ENCODE results near the gene TMEM223. TPM values are rescaled to one million over a fixed set of nuclear protein-coding genes. Genes with fewer than 3 reads are reported as not detected.
"Not testable (repeated sequence)": the region's sequence is repeated elsewhere in the genome, so short reads cannot be mapped to it uniquely, and the experiment has no call there.

Gene TMEM223, protein sequence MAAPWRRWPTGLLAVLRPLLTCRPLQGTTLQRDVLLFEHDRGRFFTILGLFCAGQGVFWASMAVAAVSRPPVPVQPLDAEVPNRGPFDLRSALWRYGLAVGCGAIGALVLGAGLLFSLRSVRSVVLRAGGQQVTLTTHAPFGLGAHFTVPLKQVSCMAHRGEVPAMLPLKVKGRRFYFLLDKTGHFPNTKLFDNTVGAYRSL
- polyA plus RNA-seq (ENCODE audit: insufficient read length in 3 of 3) = 10 to 100 TPM; 21.8 to 30.6 (median 29.2) TPM
- long read RNA-seq, donor 1, transcript TMEM223-201 (2 exons, 1,288 nt) = major isoform, 13 of 118 reads
- long read RNA-seq, donor 1, partial matches to known transcripts = 49 of 118 reads
- long read RNA-seq, donor 1, other reads (novel, unspliced or antisense) = 55 of 118 reads
- long read RNA-seq, donor 2, transcript TMEM223-201 (2 exons, 1,288 nt) = major isoform, 12 of 104 reads
- long read RNA-seq, donor 2, partial matches to known transcripts = 49 of 104 reads
- long read RNA-seq, donor 2, other reads (novel, unspliced or antisense) = 43 of 104 reads
- long read RNA-seq, donor 3, transcript TMEM223-201 (2 exons, 1,288 nt) = major isoform, 34 of 203 reads
- long read RNA-seq, donor 3, partial matches to known transcripts = 163 of 203 reads
- long read RNA-seq, donor 3, other reads (novel, unspliced or antisense) = 5 of 203 reads
- long read RNA-seq, donor 4, transcript TMEM223-201 (2 exons, 1,288 nt) = major isoform, 19 of 22 reads
- long read RNA-seq, donor 4, partial matches to known transcripts = 0 of 22 reads
- long read RNA-seq, donor 4, other reads (novel, unspliced or antisense) = 0 of 22 reads
- long read RNA-seq, donor 5 = 0 reads
- long read RNA-seq, donor 6, transcript TMEM223-201 (2 exons, 1,288 nt) = major isoform, 13 of 113 reads
- long read RNA-seq, donor 6, partial matches to known transcripts = 47 of 113 reads
- long read RNA-seq, donor 6, other reads (novel, unspliced or antisense) = 51 of 113 reads
- long read RNA-seq, donor 7, transcript TMEM223-201 (2 exons, 1,288 nt) = major isoform, 43 of 185 reads
- long read RNA-seq, donor 7, partial matches to known transcripts = 56 of 185 reads
- long read RNA-seq, donor 7, other reads (novel, unspliced or antisense) = 84 of 185 reads
- long read RNA-seq, donor 8, transcript TMEM223-201 (2 exons, 1,288 nt) = major isoform, 43 of 217 reads
- long read RNA-seq, donor 8, partial matches to known transcripts = 74 of 217 reads
- long read RNA-seq, donor 8, other reads (novel, unspliced or antisense) = 98 of 217 reads
- long read RNA-seq, donor 9, transcript TMEM223-201 (2 exons, 1,288 nt) = major isoform, 19 of 122 reads
- long read RNA-seq, donor 9, partial matches to known transcripts = 33 of 122 reads
- long read RNA-seq, donor 9, other reads (novel, unspliced or antisense) = 67 of 122 reads
- long read RNA-seq, donor 10, transcript TMEM223-201 (2 exons, 1,288 nt) = major isoform, 22 of 23 reads
- long read RNA-seq, donor 10, partial matches to known transcripts = 0 of 23 reads
- long read RNA-seq, donor 10, other reads (novel, unspliced or antisense) = 0 of 23 reads
- long read RNA-seq, donor 11, transcript TMEM223-201 (2 exons, 1,288 nt) = major isoform, 20 of 20 reads
- long read RNA-seq, donor 11, partial matches to known transcripts = 0 of 20 reads
- long read RNA-seq, donor 11, other reads (novel, unspliced or antisense) = 0 of 20 reads
- long read RNA-seq, donor 12, transcript TMEM223-201 (2 exons, 1,288 nt) = major isoform, 13 of 13 reads
- long read RNA-seq, donor 12, partial matches to known transcripts = 0 of 13 reads
- long read RNA-seq, donor 12, other reads (novel, unspliced or antisense) = 0 of 13 reads
- long read RNA-seq, donor 13 = 0 reads
- long read RNA-seq, donor 14, transcript TMEM223-201 (2 exons, 1,288 nt) = major isoform, 24 of 26 reads
- long read RNA-seq, donor 14, partial matches to known transcripts = 0 of 26 reads
- long read RNA-seq, donor 14, other reads (novel, unspliced or antisense) = 0 of 26 reads
- long read RNA-seq, donor 15, transcript TMEM223-201 (2 exons, 1,288 nt) = major isoform, 10 of 12 reads
- long read RNA-seq, donor 15, partial matches to known transcripts = 0 of 12 reads
- long read RNA-seq, donor 15, other reads (novel, unspliced or antisense) = 0 of 12 reads
- long read RNA-seq, donor 16, transcript TMEM223-201 (2 exons, 1,288 nt) = major isoform, 52 of 338 reads
- long read RNA-seq, donor 16, partial matches to known transcripts = 107 of 338 reads
- long read RNA-seq, donor 16, other reads (novel, unspliced or antisense) = 177 of 338 reads

DNA sequence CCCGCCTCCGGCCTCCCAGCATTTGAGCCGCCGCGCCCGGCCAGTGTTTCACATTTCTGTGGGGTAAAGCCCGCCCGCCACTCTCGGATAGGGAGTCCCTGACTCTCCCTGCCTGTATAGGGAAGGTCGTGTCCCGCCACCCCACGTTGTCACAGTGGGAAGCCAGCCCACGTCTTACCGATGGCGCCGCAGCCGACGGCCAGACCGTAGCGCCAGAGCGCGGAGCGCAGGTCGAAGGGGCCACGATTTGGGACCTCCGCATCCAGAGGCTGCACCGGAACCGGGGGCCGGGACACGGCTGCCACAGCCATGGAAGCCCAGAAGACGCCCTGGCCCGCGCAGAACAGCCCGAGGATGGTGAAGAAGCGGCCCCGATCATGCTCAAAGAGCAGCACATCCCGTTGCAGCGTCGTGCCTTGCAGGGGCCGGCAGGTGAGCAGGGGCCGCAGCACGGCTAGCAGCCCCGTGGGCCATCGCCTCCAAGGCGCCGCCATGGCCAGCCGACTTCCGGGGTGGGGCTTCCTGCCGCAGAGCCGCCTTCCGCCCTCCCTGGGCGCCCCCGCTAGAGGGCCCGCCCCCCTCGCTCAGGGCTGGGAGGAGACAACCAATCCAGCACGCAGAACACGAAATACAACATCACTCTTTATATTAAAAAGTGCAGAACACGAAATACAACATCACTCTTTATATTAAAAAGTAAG lies at the start of gene TMEM223:
Gene TMEM223 (minus strand): TSS at position 506 of the 701 bp plus-strand sequence. CDS start 12 bp downstream, at position 494.
- peak in 8 of 11 donors; percentile 62 to 82 (median 76) for DNase-seq (ENCODE audit: extremely low read depth in 1 of 11, low read depth in 9 of 11, low spot score in 4 of 11)

DNA sequence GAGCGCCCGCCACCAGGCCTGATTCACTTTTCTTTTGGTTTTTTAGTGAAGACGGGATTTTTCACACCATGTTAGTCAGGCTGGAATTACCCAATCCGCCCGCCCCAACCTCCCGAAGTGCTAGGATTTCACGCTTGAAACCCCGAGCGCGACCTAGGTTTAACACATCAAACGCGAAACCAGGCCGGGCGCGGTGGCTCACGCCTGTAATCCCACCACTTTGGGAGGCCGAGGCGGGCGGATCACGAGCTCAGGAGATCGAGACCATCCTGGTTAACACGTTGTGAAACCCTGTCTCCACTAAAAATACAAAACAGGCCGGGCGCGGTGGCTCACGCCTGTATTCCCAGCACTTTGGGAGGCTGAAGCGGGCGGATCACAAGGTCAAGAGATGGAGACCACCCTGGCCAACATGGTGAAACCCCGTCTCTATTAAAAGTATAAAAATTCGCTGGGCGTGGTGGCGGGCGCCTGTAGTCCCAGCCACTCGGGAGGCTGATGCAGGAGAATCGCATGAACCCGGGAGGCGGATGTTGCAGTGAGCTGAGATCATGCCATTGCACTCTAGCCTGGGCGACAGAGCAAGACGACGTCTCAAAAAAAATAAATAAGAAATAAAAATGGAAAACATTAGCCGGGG lies 49.0 kb upstream of the TMEM223 start:
- DNase-seq (ENCODE audit: extremely low read depth in 1 of 11, low read depth in 9 of 11, low spot score in 4 of 11) = peak in 4 of 11 donors; percentile 43 to 67 (median 53)

DNA sequence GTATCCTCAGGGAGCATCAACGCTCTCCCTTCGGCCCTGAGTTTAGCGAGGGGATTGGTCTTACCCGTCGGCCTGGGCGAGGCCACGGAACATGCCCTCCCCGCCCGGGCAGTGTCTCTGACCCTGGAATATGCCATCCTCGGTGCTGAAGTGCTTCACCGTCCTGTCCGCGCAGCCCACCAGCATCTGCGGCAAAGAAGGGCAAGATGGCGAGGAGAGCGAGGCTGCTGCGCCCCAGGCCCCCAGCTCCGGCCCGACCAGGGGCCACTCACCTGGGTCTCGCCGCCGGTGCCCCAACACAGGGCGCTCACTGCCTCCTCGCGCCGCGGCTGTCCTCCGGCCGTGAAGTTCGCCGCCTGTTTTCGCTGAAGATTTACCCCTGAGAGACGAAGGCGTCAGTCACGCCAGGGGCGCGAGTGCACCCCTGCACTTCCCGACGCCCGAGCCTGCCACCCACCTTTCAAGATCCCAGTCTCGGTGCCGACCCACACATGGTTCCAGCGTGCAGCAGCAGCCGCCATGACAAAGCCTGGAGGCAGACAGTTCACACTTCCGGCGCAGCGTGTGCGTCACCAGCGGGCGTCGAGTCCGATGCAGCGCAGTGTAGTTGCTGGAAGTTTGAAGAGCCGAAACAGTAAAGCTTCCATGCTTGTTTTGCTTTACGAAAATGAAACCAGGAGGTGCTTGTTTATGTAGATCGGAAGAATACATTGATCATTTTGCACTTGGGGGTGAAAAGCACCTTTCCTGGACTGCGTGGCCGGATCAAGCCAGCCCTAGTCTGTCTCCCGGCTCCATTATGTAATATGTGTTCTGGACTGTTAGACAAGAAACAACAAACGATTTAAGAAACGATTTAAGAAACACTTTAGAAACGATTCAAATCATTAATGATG lies 47.5 kb upstream of the TMEM223 start, which contains the start of gene WDR74:
Gene WDR74 (minus strand): TSS at position 541 of the 896 bp plus-strand sequence. CDS start 20 bp downstream, at position 521.
- DNase-seq (ENCODE audit: extremely low read depth in 1 of 11, low read depth in 9 of 11, low spot score in 4 of 11) = peak; percentile 84 to 96 (median 92)

DNA sequence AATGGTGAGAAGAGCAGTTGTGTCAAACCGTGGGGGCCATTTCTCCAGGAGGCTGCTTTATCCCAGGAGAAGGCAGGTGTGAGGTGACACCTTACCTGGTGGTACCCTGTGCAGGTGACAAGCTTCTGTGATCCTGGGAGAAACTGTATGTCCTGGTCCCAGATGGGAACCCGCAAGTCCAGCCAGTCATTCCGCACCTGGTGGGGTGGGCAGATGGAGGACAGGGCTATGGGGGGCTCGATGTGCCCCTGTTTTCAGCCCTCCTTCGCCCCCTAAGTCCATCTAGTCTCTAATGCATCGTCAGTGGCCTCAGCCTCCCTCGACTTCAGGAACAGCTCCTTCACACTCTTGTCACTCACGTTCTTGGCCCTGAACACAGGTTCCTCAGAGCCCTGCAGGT lies 43.5 kb upstream of the TMEM223 start:
- no peak for DNase-seq (ENCODE audit: extremely low read depth in 1 of 11, low read depth in 9 of 11, low spot score in 4 of 11)

DNA sequence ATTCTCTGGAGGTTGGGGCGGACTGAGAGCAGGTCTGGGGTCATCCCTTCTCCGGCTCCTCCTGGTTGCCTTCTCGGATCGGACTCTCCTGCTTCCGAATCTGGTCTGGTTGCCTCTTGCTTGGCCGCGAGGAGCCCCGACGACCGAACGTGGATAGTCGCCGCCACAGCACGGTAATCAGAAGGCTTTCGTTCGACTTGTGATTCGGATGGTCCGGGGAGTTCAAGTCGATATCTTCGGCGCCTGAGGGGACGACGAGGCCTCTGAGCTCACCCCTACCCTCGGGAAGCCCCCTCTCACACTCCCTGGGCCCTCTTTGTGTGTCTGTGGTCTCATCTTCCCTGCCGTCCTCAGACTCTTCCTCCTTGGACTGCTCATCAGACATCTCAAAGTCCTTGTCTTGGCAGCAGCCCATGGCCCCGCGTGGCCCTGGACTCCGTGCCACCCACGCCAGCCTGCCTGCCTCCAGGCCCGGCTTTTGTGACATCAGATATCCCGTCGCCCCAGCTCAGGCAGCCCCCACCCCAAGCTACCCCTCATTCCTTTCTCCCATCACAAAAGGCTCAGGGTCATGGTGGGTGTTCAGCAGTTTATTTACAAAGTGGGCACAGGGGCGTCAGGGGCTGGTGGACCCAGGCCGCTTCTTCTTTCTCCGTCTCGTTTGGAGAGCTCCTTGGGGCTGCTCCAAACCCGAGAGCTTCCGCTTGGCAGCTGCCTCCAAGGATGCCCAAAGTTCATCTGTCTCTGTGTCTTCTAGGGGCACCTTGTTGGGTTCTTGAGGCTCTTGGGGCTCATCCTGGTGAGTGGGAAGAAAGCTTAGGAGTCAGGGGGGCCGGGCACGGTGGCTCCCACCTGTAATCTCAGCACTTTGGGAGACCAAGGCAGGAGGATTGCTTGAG lies 40.8 kb upstream of the TMEM223 start, which contains the start of gene TEX54:
Gene TEX54 (minus strand): TSS at position 506 of the 899 bp plus-strand sequence.
- DNase-seq (ENCODE audit: extremely low read depth in 1 of 11, low read depth in 9 of 11, low spot score in 4 of 11) = peak in 1 of 11 donors; percentile 11

DNA sequence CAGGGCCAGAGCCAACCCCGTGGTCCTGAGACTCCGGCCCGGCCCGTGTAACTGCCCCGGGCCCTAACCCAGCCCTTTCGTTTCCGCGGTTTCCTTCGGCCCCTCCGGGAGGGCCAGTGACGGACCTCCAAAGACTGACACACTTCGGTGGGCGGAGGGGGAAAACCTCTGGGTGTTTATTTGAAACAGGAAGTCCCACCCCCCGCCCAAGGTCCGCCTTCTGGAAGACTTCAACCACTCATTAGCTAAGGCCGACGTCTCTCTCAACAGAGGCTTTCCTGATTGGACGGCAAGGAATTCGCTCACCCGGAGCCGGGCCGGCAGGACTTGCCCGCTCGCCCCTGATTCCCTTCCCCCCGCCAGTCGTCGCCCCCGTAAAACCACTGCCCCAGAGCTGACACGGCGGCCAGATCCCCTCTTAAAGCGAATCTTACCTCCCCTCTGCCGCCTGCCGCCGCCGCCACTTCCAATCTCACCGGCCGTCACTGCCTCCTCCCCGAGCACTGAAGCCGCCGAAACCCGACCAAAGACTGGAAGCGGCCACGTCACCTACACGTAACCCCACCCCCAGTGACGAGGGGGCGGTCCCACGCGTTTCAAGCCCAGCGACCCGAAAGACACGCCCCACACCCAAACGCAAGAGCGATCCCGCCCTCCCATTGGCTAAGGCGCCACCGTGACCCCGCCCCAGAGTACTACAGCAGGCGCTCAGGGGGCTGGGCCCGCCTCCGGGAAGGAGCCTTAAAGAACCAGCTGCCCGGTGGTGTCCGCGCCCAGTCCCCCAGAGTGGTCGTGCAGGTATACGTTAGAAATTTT lies 39.9 kb upstream of the TMEM223 start, which contains the start of gene STX5:
Gene STX5 (minus strand): TSS at position 532 of the 816 bp plus-strand sequence. CDS start 808 bp downstream, outside the sequence.
- DNase-seq (ENCODE audit: extremely low read depth in 1 of 11, low read depth in 9 of 11, low spot score in 4 of 11) = peak; percentile 97 to 99 (median 98)

DNA sequence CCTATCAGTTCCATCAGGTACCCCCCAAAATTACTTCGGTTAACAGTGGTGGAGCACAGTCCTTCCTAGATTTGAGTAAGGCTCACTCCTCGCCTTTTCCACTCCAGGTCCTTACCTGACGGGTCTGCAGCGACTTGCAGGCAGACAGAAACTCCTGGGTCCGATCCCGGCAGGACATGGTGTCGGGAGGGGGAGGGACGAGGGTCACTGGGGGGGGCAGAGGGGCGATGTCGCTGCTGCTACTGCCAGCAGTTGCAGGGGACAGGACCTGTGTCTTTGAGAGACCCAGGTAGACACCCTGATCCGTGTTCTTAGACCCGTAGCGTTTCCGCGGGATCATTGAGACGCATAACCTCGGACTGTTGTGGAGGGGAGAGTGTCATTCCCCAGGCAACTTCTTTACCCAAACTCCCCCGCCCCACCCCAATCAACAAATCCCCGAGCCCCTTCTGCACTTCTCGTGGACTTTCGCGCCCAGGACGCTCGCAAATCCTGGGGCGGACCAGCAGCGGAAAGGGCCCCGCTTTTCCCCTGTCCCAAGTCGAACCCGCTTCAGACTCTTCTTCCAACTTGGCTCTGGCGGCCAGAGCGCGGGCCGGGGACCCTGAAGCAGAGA lies 39.2 kb upstream of the TMEM223 start:
- peak in 7 of 11 donors; percentile 5 to 73 (median 64) for DNase-seq (ENCODE audit: extremely low read depth in 1 of 11, low read depth in 9 of 11, low spot score in 4 of 11)

DNA sequence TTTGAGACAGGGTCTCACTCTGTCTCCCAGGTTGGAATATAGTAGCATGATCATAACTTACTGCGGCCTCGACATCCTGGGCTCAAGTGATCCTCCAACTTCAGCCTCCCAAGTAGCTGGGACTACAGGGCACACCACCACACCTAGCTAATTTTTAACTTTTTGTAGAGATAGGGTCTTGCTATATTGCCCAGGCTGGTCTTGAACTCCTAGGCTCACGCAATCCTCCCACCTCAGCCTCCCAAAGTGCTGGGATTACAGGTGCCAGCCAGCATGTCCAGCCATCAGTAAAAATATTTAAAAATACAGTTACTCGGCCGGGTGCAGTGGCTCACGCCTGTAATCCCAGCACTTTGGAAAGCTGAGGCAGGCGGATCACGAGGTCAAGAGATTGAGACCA lies 36.3 kb upstream of the TMEM223 start:
- not testable (repeated sequence) for DNase-seq (ENCODE audit: extremely low read depth in 1 of 11, low read depth in 9 of 11, low spot score in 4 of 11)

DNA sequence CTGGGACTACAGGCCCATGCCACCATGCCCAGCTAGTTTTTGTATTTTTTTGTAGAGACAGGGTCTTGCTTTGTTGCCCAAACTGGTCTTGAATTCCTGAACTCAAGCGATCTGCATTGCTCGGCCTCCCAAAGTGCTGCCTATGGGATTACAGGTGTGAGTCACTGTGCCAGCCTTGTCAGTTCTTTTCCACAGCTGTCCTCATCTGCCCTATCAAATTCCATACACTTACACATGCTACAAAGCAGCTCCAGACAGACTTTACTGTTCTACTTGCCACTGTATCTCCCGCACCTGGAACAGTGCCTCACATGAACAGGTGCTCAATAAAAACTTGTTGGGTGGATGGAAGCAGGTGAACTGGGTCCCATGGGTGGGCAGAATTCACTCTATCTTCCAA lies 31.9 kb upstream of the TMEM223 start:
- no peak for DNase-seq (ENCODE audit: extremely low read depth in 1 of 11, low read depth in 9 of 11, low spot score in 4 of 11)

DNA sequence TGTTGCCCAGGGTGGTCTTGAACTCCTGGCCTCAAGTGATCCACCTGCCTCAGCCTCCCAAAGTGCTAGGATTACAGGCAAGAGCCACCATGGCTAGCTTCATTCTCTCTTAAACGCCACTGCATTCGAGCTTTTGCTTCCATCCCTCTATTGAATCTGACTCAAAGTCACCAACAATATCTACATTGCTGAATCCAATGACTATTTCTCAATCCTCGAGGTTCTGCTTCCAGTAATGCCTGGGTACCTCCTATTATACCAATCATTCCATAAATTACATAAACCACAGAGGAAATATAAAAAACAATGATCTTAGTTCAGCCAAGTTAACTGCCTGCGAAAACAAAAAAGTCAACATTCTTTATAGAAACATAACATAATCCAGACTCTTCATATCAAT lies 25.3 kb upstream of the TMEM223 start:
- DNase-seq (ENCODE audit: extremely low read depth in 1 of 11, low read depth in 9 of 11, low spot score in 4 of 11) = no peak

DNA sequence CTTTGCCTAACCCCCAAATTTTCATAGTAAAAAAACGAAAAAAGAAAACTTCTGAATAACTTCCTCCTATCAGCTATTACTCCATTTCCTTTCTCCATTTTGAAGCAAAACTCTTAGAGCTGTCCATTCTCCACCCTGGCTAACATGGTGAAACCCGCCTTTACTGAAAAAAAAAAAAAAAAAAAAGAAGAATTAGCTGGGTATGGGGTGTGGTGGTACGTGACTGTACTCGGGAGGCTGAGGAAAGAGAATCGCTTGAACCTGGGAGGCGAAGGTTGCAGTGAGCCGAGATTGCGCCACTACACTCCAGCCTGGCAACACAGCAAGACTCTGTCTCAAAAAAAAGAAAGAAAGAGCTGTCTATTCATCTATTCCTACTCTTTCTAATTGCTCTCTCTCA lies 24.8 kb upstream of the TMEM223 start:
- no peak for DNase-seq (ENCODE audit: extremely low read depth in 1 of 11, low read depth in 9 of 11, low spot score in 4 of 11)

DNA sequence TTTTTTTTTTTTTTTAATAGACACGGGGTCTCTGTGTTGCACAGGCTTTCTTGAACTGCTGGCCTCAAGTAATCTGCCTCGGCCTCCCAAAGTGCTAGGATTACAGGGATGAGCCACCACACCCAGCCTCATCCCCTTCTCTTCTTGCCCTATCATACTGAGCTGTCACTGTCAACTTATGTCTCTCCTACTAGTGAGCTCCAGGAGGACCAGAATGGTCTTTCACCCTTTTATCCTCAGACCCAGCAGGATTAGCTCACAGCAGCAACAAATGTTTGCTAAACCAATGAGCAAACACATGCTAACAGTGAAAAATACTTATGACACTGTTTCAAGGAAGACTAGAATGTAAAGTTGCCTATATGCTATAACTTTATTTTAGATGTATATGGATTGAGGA lies 19.9 kb upstream of the TMEM223 start:
- DNase-seq (ENCODE audit: extremely low read depth in 1 of 11, low read depth in 9 of 11, low spot score in 4 of 11) = no peak
